ENCODE data around the gene COL6A1. TPM values are rescaled to one million over a fixed set of nuclear protein-coding genes. Genes with fewer than 3 reads are reported as not detected.

COL6A1 gene
- total RNA-seq, 1 experiment from 2014 or later = 193 TPM

GRCh38 chr21:46038871-46039397 is 57.4 kb downstream of the COL6A1 start:
- no peak overlapping the region; the same call in 1 of the 2 replicates for H3K14ac ChIP-seq (ENCODE audit: insufficient read depth, low read length)
- TF ChIP-seq CTCF (conservative IDR thresholded peaks at IDR 0.05) = no peak

More at GRCh38 chr21:46038871-46039397, 57.4 kb downstream of the COL6A1 start:
- H2BK12ac ChIP-seq (ENCODE audit: insufficient read length, low read depth, low read length) = no peak overlapping the region
- H3K4ac ChIP-seq (ENCODE audit: low read depth, low read length) = no peak overlapping the region
- no peaks in the 10 kb centered on the region; a peak in 1 of 5 replicates for H3K9me3 Mint-ChIP-seq
- no peaks in the 10 kb centered on the region for H3K9me3 ChIP-seq (ENCODE audit: control insufficient read depth, low read depth, low read length)
- H3K27ac Mint-ChIP-seq = no peak overlapping the region
- H4K20me1 ChIP-seq (ENCODE audit: control insufficient read depth, insufficient read depth, insufficient read length) = no peaks in the 10 kb centered on the region
- no peak overlapping the region for H3T11ph ChIP-seq (ENCODE audit: low read length)
- H3K4me2 ChIP-seq (ENCODE audit: insufficient read depth, insufficient read length, low read length) = no peak overlapping the region
- H4K5ac ChIP-seq (ENCODE audit: insufficient read length, low read depth, low read length) = no peak overlapping the region
- no peak overlapping the region for H3K9ac ChIP-seq (ENCODE audit: extremely low read depth, insufficient read length, low read length)
- H3K23ac ChIP-seq (ENCODE audit: insufficient read length, low read depth, low read length) = no peak overlapping the region
- H3K18ac ChIP-seq (ENCODE audit: insufficient read length, low read depth, low read length) = no peak overlapping the region
- no peaks in the 10 kb centered on the region; the same call in 1 of the 2 replicates for H3K27me3 Mint-ChIP-seq (ENCODE audit: low read depth)
- no peaks in the 10 kb centered on the region for H3K27me3 ChIP-seq (ENCODE audit: insufficient read depth, low read length)
- H3K79me2 ChIP-seq (ENCODE audit: insufficient read depth, low read length) = no peaks in the 10 kb centered on the region
- no peak overlapping the region for H3K56ac ChIP-seq (ENCODE audit: insufficient read length, low read depth, low read length)
- H2BK5ac ChIP-seq (ENCODE audit: insufficient read length, low read length) = no peak overlapping the region
- H3K36me3 Mint-ChIP-seq (ENCODE audit: insufficient read depth in 1 of 3, low read depth in 3 of 3) = peaks cover 0 to 1% (median 0%) of the 10 kb centered on the region in 3 experiments; a peak in 1 of 7 replicates
- H2BK120ac ChIP-seq (ENCODE audit: low read depth, low read length, poor library complexity, severe bottlenecking) = no peak overlapping the region
- H2BK15ac ChIP-seq (ENCODE audit: low read depth, low read length) = no peak overlapping the region
- H3K79me1 ChIP-seq (ENCODE audit: insufficient read depth, low read depth, low read length, poor library complexity, severe bottlenecking) = no peaks in the 10 kb centered on the region
- no peak overlapping the region for H2AFZ ChIP-seq (ENCODE audit: low read length)
- WGBS (ENCODE audit: extremely low coverage, insufficient read length, low lambda C conversion rate) = no CpG with 5 or more reads among the region's 23 CpGs
- H3K27ac ChIP-seq (ENCODE audit: insufficient read length, low read depth, low read length) = no peak overlapping the region
- no peak overlapping the region for H2AK5ac ChIP-seq (ENCODE audit: insufficient read length, low read length)
- H3K4me1 ChIP-seq (ENCODE audit: insufficient read depth, low read length) = no peaks in the 10 kb centered on the region; the same call in 1 of the 2 replicates
- no peak for DNase-seq
- no peak overlapping the region for H4K8ac ChIP-seq (replicated peaks; ENCODE audit: insufficient read length, low read depth, low read length)
- H3K4me1 Mint-ChIP-seq = peaks cover 20% of the 10 kb centered on the region in 2 experiments
- H4K91ac ChIP-seq (ENCODE audit: insufficient read length, low read depth, low read length) = no peak overlapping the region
- H2BK20ac ChIP-seq (ENCODE audit: low read depth, low read length, poor library complexity, severe bottlenecking) = no peak overlapping the region
- no peaks in the 10 kb centered on the region for H3K23me2 ChIP-seq (ENCODE audit: insufficient read length, low read depth, low read length, poor library complexity, severe bottlenecking)
- H3K4me3 Mint-ChIP-seq = no peak overlapping the region
